NCI-H345 treated with DMSO at 0.1 percent for 48 hours (cell line): Measurements from ENCODE around the gene CHM.

ENCODE experiments used
- DNase-seq: peaks from one replicate; lab custom pipeline; 2025; ENCODE audit not compliant: unreplicated experiment; lab: John Stamatoyannopoulos, UW

Gene CHM

DNA sequence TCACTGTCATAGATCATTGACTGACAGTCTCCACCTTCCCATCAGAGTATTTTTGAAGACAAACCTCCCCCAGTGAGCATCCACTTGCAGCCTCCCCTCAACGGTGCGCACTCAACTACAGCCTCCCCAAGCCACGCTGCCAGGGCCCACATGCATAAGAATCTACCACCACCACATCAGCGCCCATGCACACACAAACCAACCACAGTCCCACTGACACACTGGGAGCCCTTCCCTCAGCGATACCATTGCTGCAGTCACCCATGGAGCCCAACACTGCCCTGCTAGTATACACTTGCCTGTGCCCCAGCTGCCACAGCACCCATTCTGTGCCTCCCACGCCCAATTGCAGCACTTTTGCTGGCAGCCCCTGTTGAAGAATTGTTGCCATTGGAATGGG, 132.9 kb downstream of the CHM start:
- DNase-seq, result no peak

DNA sequence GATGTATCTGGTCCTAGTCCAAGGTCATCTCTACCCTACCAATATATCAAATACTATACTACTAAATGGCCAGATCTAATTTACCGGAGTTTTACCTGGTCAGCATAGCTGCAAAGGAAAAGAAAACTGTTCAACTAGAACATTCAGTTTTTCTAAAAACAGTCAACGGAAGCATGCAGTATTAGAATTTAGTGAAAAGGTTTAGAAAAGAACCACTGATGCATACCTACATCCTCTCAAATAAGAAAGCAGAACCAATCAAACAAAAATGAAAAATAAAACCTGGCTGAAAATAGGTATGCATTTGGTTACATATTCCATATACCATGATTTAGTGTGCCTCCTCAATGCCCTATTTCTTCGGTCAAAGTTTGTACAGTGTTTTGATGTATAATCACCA, 140.0 kb downstream of the CHM start:
- DNase-seq, result no peak

DNA sequence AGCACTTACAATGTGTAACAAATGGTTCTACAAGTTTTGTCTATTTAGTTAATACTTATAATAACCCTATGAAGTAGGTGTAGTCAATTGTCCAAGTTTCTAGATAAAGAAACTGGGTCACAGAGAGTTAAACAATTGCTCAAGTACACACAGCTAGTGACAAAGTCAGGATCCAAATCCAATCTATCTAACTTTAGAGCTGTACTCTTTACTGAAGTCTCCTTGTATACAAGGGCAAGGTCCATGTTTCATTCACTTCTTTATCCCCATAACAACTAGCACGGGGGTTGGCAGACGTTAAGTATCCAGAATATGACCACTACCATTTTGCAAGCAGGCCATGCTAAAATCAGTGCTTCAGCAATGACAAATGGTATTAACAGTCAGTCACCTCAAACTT, 141.0 kb downstream of the CHM start:
- DNase-seq, result no peak

DNA sequence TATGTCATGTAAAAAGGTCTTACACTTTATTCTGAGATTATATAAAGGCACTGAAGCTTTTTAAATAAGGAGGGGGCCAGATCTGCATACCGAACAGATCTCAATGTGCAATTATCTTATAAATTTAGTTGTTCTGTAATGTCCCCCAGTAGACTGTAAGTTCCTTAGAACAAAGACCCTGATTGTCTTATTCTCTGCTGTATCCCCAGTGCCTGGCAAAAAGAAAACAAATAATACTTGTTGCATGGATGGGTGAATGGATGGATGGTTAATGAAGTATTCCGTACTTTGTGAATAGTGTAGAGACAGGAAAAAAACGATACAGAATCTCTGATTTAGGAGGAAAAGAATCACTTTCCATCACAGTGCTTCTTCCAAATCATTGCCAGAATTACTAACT, 141.5 kb downstream of the CHM start:
- no peak for DNase-seq

DNA sequence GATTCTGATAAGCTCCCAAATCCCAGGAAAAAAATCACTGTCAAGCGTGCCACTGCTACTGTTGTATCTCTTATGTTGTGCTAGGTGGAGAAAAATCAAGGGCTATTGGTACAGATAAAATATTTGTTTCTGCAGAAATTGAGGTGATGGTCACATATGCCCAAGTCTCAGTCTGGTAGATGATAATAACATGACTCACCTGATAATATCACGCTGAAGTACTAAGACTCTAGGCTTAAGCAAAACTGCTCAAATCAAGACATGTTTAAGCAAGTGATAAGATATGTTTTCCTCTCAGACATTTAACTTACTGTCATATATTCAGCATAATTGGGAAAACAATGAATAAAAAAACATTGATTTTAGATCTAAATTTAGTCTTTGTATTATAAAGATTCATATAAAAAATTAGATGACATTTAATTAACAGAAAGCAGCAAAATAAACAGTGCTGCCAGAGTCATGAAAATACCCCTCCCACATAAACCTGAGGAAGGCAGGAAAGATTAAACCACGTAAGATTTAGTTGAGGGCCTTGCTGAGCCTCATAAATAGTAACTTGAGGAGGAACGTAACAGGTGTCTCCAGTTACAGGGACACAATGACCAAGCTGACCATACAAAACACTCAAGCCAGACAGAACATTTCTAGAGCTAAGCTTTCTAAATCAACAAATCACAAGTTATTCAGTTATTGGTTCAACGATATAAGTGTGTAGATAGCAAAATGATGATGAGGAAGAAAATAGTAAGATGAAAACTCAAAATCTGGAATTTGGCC, 143.5 kb downstream of the CHM start:
- no peak for DNase-seq

DNA sequence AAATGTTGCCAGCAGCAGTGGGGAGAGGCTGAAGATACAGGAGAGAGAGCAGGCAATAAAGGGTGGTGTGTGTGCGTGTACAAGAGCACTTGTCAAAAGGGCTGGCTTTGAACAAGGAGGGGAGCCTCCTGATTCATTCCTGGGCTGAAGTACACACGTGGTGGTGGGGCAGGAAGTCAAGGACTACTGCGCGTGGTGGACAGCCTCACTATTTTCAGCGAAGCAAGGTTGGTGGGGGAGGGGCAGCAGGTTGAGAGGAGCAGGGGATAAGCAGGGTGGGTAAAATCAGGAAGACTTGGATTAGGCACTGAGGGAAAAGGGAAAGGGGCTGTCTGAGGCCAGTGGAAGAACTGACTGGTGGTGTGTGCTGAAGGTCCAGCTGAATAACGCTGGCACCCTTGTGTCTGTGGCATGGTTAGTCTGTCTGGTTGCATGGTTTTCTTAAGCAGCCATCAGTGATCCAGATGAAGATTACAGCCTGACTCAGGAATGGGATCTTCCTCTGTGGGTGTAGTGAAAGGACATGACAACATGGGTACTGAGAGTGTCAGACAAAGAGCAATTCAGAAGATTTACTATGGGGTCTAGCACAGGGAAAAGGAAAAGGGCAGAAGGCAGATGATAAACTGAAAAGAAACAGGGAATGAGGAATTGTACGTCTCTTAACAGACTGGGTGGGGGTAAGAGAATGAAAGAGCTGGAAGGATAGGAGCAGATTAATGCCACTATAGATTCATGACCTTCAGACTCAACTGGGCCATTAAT, 149.8 kb downstream of the CHM start:
- no peak for DNase-seq

DNA sequence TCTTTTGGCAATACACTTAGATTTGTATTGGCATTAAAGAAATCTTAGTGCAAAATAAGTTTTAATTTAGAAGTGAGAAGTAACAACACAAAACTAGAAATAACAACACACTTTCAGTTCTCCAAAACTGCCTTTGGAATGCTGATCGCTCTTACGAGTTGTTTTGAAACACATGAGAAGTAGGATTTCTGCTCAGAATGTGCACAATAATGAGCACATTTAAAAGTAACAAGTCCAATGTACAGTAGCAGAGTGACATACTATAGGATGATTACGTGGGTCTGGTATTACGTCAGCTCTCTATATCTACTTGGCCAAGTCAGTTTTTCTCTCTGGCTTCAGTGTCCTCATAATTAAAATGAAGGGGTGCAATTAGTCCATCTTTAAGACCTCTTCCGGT, 164.8 kb downstream of the CHM start:
- DNase-seq, result no peak

DNA sequence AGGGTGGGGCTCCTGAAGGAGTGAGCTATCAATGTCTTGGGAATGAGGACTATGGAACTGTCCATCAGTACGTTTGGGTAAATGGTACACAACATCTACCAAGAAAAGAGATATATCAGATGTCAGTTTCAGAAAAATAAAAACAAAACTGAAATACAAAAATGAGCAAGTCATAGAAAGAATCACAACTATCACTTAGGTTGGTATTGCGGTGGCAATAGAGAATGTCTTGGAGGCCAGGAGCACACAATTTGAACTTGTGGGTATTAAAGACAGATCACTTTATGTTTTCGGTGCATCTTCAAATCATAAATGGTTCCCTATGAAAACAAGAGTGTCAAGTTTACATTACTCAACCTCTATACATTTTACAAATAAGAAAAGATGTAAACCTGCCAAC, 176.8 kb downstream of the CHM start:
- DNase-seq, result no peak

DNA sequence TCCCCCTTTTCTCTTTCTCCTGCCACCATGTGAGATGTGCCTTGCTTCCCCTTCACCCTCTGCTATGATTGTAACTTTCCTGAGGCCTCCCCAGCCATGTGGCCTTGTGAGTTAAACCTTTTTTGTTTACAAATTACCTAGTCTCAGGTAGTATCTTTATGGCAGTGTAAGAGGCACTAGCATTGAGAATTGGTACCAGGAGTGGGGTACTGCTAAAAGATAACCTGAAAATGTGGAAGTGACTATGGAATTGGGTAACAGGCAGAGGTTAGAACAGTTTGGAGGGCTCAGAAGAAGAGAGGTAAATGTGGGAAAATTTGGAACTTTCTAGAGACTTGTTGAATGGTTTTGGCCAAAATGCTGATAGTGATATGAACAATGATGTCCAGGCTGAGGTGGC, 182.0 kb downstream of the CHM start:
- DNase-seq, result no peak

DNA sequence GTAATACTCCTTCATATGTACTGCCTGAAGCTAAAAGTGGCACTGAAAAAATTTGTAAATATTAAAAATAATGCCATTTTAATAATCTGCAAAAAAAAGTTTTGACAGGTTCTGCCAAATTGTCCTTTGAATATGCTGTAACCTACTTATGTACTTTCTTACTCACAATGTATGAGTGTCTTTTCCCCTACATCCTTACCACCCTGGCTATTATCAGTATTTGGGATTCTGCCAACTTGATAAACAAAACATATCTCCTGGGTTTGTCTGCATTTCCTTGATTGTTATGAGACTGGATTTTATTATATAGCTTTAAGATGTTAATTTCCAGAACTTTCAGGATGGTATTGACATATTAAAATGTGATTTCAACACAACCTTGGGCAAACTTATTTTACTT, 187.9 kb downstream of the CHM start:
- no peak for DNase-seq

DNA sequence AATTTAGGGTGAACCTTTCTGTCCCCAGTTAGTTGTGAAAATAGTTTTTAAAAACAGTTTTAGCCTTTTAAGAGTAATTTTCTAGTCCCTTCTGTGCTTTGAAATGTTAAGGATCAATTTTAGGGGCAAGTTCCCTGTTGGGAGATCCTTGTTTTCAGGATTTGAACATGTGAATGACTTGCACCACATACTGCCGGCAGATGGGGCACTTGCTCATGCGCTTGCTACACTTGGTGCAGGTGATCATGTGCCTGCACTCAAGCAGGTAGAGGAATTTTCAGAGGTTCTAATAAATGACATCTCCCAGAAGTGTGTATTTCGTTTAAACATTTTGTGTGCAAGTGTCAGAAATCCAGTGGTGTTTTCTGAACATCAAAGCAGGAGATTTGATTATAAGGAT, 195.9 kb downstream of the CHM start:
- no peak for DNase-seq

DNA sequence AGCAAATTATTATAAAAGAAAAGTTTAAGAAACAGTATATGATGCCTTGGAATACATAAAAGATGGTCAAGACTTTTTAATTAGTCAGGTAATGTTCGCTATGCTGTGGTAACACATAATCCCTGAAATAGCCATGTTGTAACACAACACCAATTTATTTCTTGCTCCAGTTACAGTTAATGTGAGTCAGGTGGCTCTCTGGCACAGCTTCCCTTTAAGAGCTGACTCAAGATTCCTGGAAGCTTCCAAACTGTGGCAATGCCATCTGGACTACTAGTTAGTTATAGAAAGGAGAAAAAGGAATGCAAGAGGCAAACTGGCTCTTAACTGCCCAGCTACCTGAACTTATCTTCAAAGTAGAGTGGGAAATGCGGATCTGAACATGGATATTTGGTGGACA, 210.5 kb downstream of the CHM start:
- no peak for DNase-seq

DNA sequence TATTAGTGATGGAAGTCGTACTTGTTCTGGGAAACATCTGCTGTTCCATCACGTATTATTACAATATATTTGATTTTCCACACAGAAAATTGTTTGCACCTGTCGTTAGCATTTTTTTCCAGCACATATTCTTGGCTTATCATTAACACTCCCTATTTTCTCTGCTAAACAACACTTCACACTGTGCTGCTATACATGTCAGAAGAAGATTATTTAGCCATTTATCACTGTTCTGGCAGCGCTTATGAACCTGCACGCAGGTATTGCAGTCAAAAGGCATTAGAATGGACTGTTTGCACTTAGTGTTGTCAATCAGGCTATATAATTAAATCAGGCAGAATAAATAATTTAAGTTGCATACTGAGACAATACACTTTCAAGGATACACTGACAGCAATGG, 218.6 kb downstream of the CHM start:
- no peak for DNase-seq

DNA sequence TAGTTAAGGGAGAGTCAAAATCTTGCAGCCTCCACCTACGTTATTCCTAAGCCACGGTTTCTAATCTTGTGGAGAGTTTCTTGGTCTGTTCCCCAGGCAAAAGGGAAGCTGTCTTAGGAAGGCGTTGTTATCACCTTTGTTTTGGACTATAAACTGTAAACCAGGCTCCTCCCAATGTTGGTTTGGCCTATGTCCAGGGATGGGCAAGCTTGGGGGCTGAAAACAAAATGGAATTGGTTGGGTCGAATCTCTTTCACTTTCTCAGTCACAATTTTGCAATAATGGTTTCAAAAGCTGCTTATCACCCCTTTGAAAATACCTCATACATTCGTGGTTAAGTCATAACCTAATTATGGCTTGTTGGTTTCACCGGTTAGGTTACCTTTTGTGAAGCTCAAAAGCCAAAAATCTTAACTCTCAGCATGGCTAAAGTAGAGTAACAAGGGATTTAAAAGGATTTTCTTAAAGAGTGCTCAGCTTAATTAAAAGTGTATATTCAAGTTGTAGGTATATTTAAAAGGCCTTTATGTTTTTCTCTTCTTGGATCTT, 232.1 kb downstream of the CHM start:
- DNase-seq, result no peak
